Bronchial epithelial cell (primary cell): ENCODE data around the gene CLTB. TPM values are rescaled to one million over a fixed set of nuclear protein-coding genes. Genes with fewer than 3 reads are reported as not detected.
A peak's percentile ranks its signal among the peaks of the same experiment; 100 is the strongest.

Experiments
- DNase-seq: peaks from one replicate; pipeline ENCODE4 v3.0.0-alpha.2; 2010; ENCODE audit warnings: low read depth
- FAIRE-seq: peaks from 2 replicates; lab custom pipeline; 2011; peaks lifted over from hg19 to GRCh38; lab: Jason Lieb, UNC
- H3K27me3 ChIP-seq: 2 replicates; pipeline ENCODE4 v1.5.1; 2011; ENCODE audit warnings: low read length; ENCODE audit not compliant: control insufficient read depth, insufficient read depth
- H3K36me3 ChIP-seq: 2 replicates; pipeline ENCODE4 v1.5.1; 2011; ENCODE audit warnings: low read length; ENCODE audit not compliant: control insufficient read depth, insufficient read depth
- H3K4me3 ChIP-seq: 2 replicates; pipeline ENCODE4 v1.5.1; 2011; ENCODE audit warnings: mild to moderate bottlenecking, low read depth, low read length, control low read depth
- CTCF ChIP-seq: IDR thresholded peaks from 2 replicates; pipeline ENCODE4 v1.5.1; 2011; ENCODE audit warnings: mild to moderate bottlenecking, moderate library complexity, low read length, control low read depth, inconsistent platforms; ENCODE audit not compliant: insufficient read depth, severe bottlenecking
- total RNA-seq: library from RNA; depleted of rRNA; stranded (reverse); fragments of >200 nt; gene quantifications from 2 replicates; pipeline ENCODE4 v1.2.1, GENCODE V29; 2014

Gene CLTB
- total RNA-seq, 1 donor from 2014 or later = 241 TPM

- H3K36me3 ChIP-seq = peaks cover 24% of the 10 kb centered on the region
- FAIRE-seq = no peak
- peak; percentile 14 for TF ChIP-seq CTCF
These were observed 60.8 kb downstream of the CLTB start for GRCh38 chr5:176355400-176356178.

GRCh38 chr5:176353533-176353932 lies 62.8 kb downstream of the CLTB start:
- H3K4me3 ChIP-seq = no peak overlapping the region
- TF ChIP-seq CTCF = no peak
- peaks cover 26% of the 10 kb centered on the region for H3K36me3 ChIP-seq
- FAIRE-seq = no peak
- DNase-seq = no peak
- H3K27me3 ChIP-seq = no peaks in the 10 kb centered on the region

More at GRCh38 chr5:176355400-176356178, 60.8 kb downstream of the CLTB start:
- DNase-seq = no peak
- no peaks in the 10 kb centered on the region for H3K27me3 ChIP-seq
- no peak overlapping the region for H3K4me3 ChIP-seq

GRCh38 chr5:176352116-176352878 lies 64.0 kb downstream of the CLTB start:
- Histone ChIP-seq H3K27me3 (no peaks in the 10 kb centered on the region), H3K4me3 (no peak overlapping the region), H3K36me3 (peaks cover 31% of the 10 kb centered on the region)
- DNase-seq (no peak), FAIRE-seq (no peak)
- no peak for TF ChIP-seq CTCF

GRCh38 chr5:176350416-176350815 lies 65.9 kb downstream of the CLTB start:
- no peak overlapping the region for H3K4me3 ChIP-seq
- no peak for DNase-seq
- H3K27me3 ChIP-seq = no peaks in the 10 kb centered on the region
- no peak for FAIRE-seq
- TF ChIP-seq CTCF = no peak
- H3K36me3 ChIP-seq = peaks cover 34% of the 10 kb centered on the region

GRCh38 chr5:176342766-176343458 lies 73.4 kb downstream of the CLTB start:
- TF ChIP-seq CTCF = no peak
- FAIRE-seq (no peak), DNase-seq (no peak)
- no peak overlapping the region for H3K4me3 ChIP-seq
- H3K36me3 ChIP-seq = peaks cover 8% of the 10 kb centered on the region
- no peaks in the 10 kb centered on the region for H3K27me3 ChIP-seq

Other genes with a start within 250 kb of the CLTB start
- 1.3 and 2.4 TPM in 2 replicates for gene SIMC1, start 178.1 kb downstream of the CLTB start, total RNA-seq
- gene KIAA1191, start 54.8 kb downstream of the CLTB start, total RNA-seq = 54.2 and 70.2 TPM in 2 replicates
- 4.2 and 5.2 TPM in 2 replicates for gene ARL10, start 51.1 kb downstream of the CLTB start, total RNA-seq
- 29.3 and 36.1 TPM in 2 replicates for gene NOP16, start 27.9 kb downstream of the CLTB start, total RNA-seq
- 20.8 and 22.7 TPM in 2 replicates for gene HIGD2A, start 27.8 kb downstream of the CLTB start, total RNA-seq
- gene FAF2, start 31.8 kb upstream of the CLTB start, total RNA-seq = 34.8 and 46.9 TPM in 2 replicates
- 2.1 and 3.6 TPM in 2 replicates for gene RNF44, start 120.9 kb upstream of the CLTB start, total RNA-seq
- under 0.01 TPM in 2 replicates for gene CDHR2, start 132.8 kb upstream of the CLTB start, total RNA-seq
- gene GPRIN1, start 193.6 kb upstream of the CLTB start, total RNA-seq = 1.6 and 2.8 TPM in 2 replicates
- not detected in 2 replicates for gene SNCB, start 214.0 kb upstream of the CLTB start, total RNA-seq
- gene EIF4E1B, start 214.1 kb upstream of the CLTB start, total RNA-seq = not detected in 2 replicates
- 46.3 and 55.9 TPM in 2 replicates for gene TSPAN17, start 230.9 kb upstream of the CLTB start, total RNA-seq